ENCODE results near the gene RRP15. TPM values are rescaled to one million over a fixed set of nuclear protein-coding genes. Genes with fewer than 3 reads are reported as not detected.

The RRP15 gene
- total and polyA plus RNA-seq, 7 donors = 1.8 to 8.9 (median 6.1) TPM

DNA sequence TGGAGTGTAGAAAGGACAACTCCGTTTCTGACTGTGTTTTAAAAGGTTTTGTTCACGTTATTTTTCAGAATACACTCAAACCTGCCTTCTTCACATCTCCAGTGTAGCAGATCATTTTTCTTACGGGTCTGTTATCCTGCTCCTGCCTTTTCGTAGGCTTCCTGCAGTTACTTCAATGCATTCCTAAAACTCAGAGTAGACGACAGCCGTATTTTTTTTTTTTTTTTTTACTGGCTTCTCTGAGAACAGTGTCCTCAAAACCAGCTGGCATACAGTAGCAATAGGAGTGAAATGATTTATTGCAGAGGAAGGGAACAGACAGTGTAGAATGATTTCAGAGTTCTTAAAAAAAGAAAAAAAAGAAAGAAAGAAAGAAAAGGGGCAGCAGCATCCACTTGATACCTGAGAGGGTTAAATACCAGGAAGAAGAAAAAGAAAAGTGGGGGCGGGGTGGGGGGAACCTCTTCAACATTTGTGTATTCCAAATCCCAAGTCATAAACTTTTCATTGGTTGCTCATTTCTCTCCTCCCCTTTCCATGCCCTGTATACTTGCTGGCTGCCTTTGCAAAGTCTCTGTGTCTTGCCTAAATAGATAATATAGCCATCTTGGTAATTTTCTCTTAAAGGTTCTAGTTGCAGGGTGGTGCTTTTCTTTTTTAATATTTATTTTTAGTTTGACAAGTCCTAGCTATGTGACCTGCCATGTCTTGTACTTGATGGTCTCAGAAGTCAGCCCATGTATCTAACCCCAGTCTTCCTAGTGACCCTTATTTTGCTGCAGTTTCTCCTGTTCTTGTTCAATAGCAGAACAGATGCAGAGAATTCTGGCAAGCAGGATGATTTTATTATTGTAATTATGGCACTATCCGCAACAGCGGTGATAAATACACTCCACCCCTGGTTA lies 62.9 kb downstream of the RRP15 start:
- Histone ChIP-seq H3K4me1 (peaks cover 0 to 61% (median 42%) of the 10 kb centered on the region in 4 donors), H3K4me3 (peak overlapping the region; percentile 66 to 78 (median 70)), H3K9me3 (no peaks in the 10 kb centered on the region), H3K36me3 (no peaks in the 10 kb centered on the region), H3K27ac (peak overlapping the region; percentile 87 to 96 (median 90)), H3K27me3 (no peaks in the 10 kb centered on the region)
- intact Hi-C loops (cut with DNase I) = loop anchor here (5.0 to 10.0 kb wide), 5 partner anchors 54 to 947 kb away; partner anchors contain the start of gene LYPLAL1
- peak in 3 of 4 donors; percentile 45 to 60 (median 45) for TF ChIP-seq POLR2AphosphoS5 (IDR thresholded peaks at IDR 0.05)
- TF ChIP-seq CTCF (IDR thresholded peaks at IDR 0.05) = no peak
- DNase-seq = peak; percentile 71
- WGBS, 2 donors = 7 to 25% methylated on average over 9 of the region's 9 CpGs

DNA sequence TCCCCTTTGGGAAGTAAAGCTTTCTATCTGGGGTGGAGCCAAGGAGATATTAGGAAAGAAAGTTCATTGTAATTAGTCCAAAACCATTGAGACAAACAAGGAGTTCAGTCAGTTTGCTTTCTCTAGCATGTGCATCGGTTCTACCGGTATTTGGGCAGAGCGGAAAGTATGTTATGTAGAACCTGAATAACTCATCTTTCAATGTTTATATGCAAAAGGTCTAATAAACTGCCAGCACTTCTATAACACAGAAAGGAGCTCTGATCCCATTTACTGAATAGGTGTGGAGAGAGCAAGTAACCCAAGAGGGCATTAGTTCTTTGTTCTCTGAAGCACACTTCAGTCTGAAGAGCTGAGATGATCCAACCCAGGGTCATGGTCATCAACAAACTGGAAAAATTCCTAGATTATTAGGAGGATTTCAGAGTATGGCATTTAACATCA lies 63.6 kb downstream of the RRP15 start:
- H3K9me3 ChIP-seq = no peaks in the 10 kb centered on the region
- DNase-seq = no peak
- intact Hi-C loops (cut with DNase I) = loop anchor here (5.0 to 10.0 kb wide), 5 partner anchors 54 to 946 kb away; partner anchors contain the start of gene LYPLAL1
- no peaks in the 10 kb centered on the region for H3K36me3 ChIP-seq
- WGBS, 2 donors = 70 to 71% methylated on average over 3 of the region's 3 CpGs
- H3K4me1 ChIP-seq = peaks cover 0 to 61% (median 42%) of the 10 kb centered on the region in 4 donors
- no peaks in the 10 kb centered on the region for H3K27me3 ChIP-seq
- TF ChIP-seq CTCF (IDR thresholded peaks at IDR 0.05) (no peak), POLR2AphosphoS5 (IDR thresholded peaks at IDR 0.05) (peak in 1 of 4 donors; percentile 12)
- peak overlapping the region; percentile 87 to 96 (median 90) for H3K27ac ChIP-seq
- H3K4me3 ChIP-seq = peak overlapping the region; percentile 66 to 78 (median 70)

GRCh38 chr1:218349348-218350034 lies 64.4 kb downstream of the RRP15 start:
- Histone ChIP-seq H3K36me3 (no peaks in the 10 kb centered on the region), H3K9me3 (no peaks in the 10 kb centered on the region), H3K4me3 (peak overlapping the region in 3 of 4 donors; percentile 70 to 78 (median 71)), H3K4me1 (peaks cover 0 to 54% (median 40%) of the 10 kb centered on the region in 4 donors), H3K27ac (peak overlapping the region; percentile 87 to 96 (median 90)), H3K27me3 (no peaks in the 10 kb centered on the region)
- intact Hi-C loops (cut with DNase I) = loop anchor here (5.0 to 10.0 kb wide), 5 partner anchors 53 to 945 kb away; partner anchors contain the start of gene LYPLAL1
- TF ChIP-seq POLR2AphosphoS5 (IDR thresholded peaks at IDR 0.05) = no peak
- no peak for TF ChIP-seq CTCF (IDR thresholded peaks at IDR 0.05)
- TF ChIP-seq POLR2A (IDR thresholded peaks at IDR 0.05) = no peak
- TF ChIP-seq EP300 (IDR thresholded peaks at IDR 0.05) = no peak
- WGBS, 2 donors = 76 to 77% methylated on average over 5 of the region's 5 CpGs
- DNase-seq = no peak

- H3K4me3 ChIP-seq = peak overlapping the region in 2 of 4 donors; percentile 71 to 78
- peak overlapping the region; percentile 87 to 96 (median 90) for H3K27ac ChIP-seq
- intact Hi-C loops (cut with DNase I) = no loop called here
- H3K4me1 ChIP-seq = peaks cover 0 to 55% (median 39%) of the 10 kb centered on the region in 4 donors
- no peak for TF ChIP-seq POLR2AphosphoS5 (IDR thresholded peaks at IDR 0.05)
- no peak for TF ChIP-seq CTCF (IDR thresholded peaks at IDR 0.05)
- TF ChIP-seq EP300 (IDR thresholded peaks at IDR 0.05) = no peak
- no peak for TF ChIP-seq POLR2A (IDR thresholded peaks at IDR 0.05)
- H3K36me3 ChIP-seq = no peaks in the 10 kb centered on the region
- H3K9me3 ChIP-seq = no peaks in the 10 kb centered on the region
- no peak for DNase-seq
- 53 to 62% methylated on average over 7 of the region's 7 CpGs for WGBS, 2 donors
- no peaks in the 10 kb centered on the region for H3K27me3 ChIP-seq
Observed at GRCh38 chr1:218350035-218350525, 65.0 kb downstream of the RRP15 start.
